H1 (cell line): ENCODE measurements around the gene TNFRSF13B.

Experiments
- ASH2L ChIP-seq: fragments of 200-600, 300-600 bp; sonication (generic); IDR thresholded peaks from one replicate; pipeline ENCODE4 v1.7.1; 2017; ENCODE audit warnings: low read length
- CTCF ChIP-seq, 3 experiments: IDR thresholded peaks; 1 replicate in 2 of 3; 2 replicates in 1 of 3; pipeline versions ENCODE4 v1.5.1 to v1.6.1; 2011; ENCODE audit warnings: low read length in 3 of 3, mild to moderate bottlenecking in 3 of 3, inconsistent platforms in 2 of 3, low read depth in 1 of 3, moderate library complexity in 1 of 3; ENCODE audit not compliant: insufficient read depth in 1 of 3; ENCODE audit errors: control extremely low read depth in 1 of 3
- EP300 ChIP-seq, 2 experiments: IDR thresholded peaks; 1 replicate in 1 of 2; 2 replicates in 1 of 2; pipeline ENCODE4 v1.6.1; 2011 to 2012; ENCODE audit warnings: low read depth in 2 of 2, low read length in 2 of 2, mild to moderate bottlenecking in 2 of 2, borderline replicate concordance in 1 of 2, inconsistent platforms in 1 of 2, moderate library complexity in 1 of 2
- GTF2F1 ChIP-seq: IDR thresholded peaks from 2 replicates; pipeline ENCODE4 v1.6.1; 2012; ENCODE audit warnings: low read depth, low read length, improper control_type of control experiment, borderline replicate concordance
- KDM4A ChIP-seq: IDR thresholded peaks from one replicate; pipeline ENCODE4 v1.7.1; 2012; ENCODE audit warnings: low read depth, mild to moderate bottlenecking, moderate library complexity, low read length, inconsistent platforms; ENCODE audit not compliant: severe bottlenecking
- MAFK ChIP-seq: IDR thresholded peaks from 2 replicates; pipeline ENCODE4 v1.6.1; 2012; ENCODE audit warnings: low read depth, mild to moderate bottlenecking, improper control_type of control experiment, low read length
- NRF1 ChIP-seq: IDR thresholded peaks from 2 replicates; pipeline ENCODE4 v1.6.1; 2011; ENCODE audit warnings: mild to moderate bottlenecking, low read depth, low read length, improper control_type of control experiment
- POLR2AphosphoS5 ChIP-seq: IDR thresholded peaks from 2 replicates; pipeline ENCODE4 v1.6.1; 2011; ENCODE audit warnings: low read depth, low read length
- POU5F1 ChIP-seq: IDR thresholded peaks from 2 replicates; pipeline ENCODE4 v1.6.1; 2011; ENCODE audit warnings: low read depth, mild to moderate bottlenecking, low read length, moderate library complexity
- RAD21 ChIP-seq, 2 experiments: IDR thresholded peaks in 1 of 2; conservative IDR thresholded peaks in 1 of 2; 2 replicates each; pipeline ENCODE4 v1.6.1; 2011; ENCODE audit warnings: low read depth in 2 of 2, low read length in 2 of 2, improper control_type of control experiment in 1 of 2, inconsistent platforms in 1 of 2, mild to moderate bottlenecking in 1 of 2, moderate library complexity in 1 of 2
- SRF ChIP-seq: IDR thresholded peaks from 2 replicates; pipeline ENCODE4 v1.6.1; 2011; ENCODE audit warnings: mild to moderate bottlenecking, low read depth, low read length, moderate library complexity
- TAF1 ChIP-seq: IDR thresholded peaks from 2 replicates; pipeline ENCODE4 v1.6.1; 2011; ENCODE audit warnings: mild to moderate bottlenecking, low read depth, low read length

DNA sequence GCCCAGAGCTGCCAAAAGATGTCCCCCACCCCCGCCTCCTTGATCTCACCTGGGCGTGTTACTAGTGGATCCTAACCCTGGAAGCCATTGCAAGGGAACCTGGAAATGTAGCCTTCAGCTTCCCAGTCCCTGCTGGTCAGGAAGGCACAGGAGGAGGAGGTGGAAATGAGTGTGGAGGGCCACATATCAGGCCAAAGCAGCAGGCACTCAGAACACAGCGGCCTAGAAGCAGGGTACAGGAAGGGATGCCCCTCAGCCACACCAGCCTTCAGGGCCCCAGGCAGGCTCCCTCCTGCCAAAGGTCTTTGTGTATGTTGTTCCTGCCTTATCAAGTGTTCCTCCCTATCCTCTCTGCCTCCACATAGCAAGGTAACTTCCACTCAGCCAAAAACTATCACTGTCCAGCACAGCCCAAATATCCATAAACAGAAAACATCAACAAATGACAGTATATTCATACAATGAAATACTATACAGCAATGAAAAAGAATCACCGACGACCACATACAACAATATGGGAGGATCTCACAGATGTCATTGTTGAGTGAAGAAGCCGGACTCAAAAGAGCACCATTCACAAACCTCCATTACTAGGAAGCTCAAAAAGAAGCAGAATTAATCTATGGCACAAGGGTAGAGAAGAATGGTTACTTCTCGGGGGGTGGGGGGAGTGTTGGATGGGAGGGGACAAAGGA lies 28.2 kb upstream of the TNFRSF13B start:
- TF ChIP-seq KDM4A (no peak), CTCF (IDR thresholded peaks at IDR 0.05; ENCODE audit: control extremely low read depth in 1 of 3, insufficient read depth in 1 of 3, low read depth in 1 of 3, low read length in 3 of 3) (no peak), RAD21 (IDR thresholded peaks at IDR 0.05 in 1 of 2, conservative IDR thresholded peaks at IDR 0.05 in 1 of 2; ENCODE audit: low read depth in 2 of 2, low read length in 2 of 2) (no peak), ASH2L (no peak), SRF (no peak), POLR2AphosphoS5 (no peak), TAF1 (no peak), GTF2F1 (no peak), POU5F1 (no peak), EP300 (IDR thresholded peaks at IDR 0.05; ENCODE audit: borderline replicate concordance in 1 of 2, low read depth in 2 of 2, low read length in 2 of 2) (no peak), NRF1 (no peak), MAFK (no peak)
